ENCODE data around the gene FAHD1.

Gene FAHD1

DNA sequence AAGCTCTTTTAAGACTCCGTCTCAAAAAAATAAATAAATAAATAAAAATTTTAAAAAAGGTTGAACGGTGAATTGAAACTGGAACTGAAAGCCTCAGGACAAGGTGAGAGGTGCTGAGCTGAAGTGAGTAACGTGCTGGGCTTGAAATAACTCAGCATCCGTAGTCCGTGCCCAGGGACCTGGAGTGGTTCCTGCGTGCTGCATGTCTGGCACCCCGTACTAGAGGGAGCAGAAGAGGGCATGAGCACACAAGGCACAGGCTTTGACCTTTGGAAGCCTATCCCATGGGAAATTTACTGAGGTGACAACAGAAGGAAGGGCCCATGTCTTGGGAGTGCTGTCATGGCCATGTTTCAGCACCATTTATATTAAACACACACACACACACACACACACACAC is 49.5 kb downstream of the FAHD1 start:
- H3K4me3 ChIP-seq (ENCODE audit: low read depth, low read length) = no peak overlapping the region
- TF ChIP-seq, protein P1, sequence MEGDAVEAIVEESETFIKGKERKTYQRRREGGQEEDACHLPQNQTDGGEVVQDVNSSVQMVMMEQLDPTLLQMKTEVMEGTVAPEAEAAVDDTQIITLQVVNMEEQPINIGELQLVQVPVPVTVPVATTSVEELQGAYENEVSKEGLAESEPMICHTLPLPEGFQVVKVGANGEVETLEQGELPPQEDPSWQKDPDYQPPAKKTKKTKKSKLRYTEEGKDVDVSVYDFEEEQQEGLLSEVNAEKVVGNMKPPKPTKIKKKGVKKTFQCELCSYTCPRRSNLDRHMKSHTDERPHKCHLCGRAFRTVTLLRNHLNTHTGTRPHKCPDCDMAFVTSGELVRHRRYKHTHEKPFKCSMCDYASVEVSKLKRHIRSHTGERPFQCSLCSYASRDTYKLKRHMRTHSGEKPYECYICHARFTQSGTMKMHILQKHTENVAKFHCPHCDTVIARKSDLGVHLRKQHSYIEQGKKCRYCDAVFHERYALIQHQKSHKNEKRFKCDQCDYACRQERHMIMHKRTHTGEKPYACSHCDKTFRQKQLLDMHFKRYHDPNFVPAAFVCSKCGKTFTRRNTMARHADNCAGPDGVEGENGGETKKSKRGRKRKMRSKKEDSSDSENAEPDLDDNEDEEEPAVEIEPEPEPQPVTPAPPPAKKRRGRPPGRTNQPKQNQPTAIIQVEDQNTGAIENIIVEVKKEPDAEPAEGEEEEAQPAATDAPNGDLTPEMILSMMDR (IDR thresholded peaks at IDR 0.05; ENCODE audit: borderline replicate concordance, insufficient read depth, low read depth, low read length) = no peak

- no peak overlapping the region for H3K4me3 ChIP-seq (ENCODE audit: low read depth, low read length)
- TF ChIP-seq, protein P1 (IDR thresholded peaks at IDR 0.05; ENCODE audit: borderline replicate concordance, insufficient read depth, low read depth, low read length) = no peak
These were observed 50.1 kb downstream of the FAHD1 start for GRCh38 chr16:1877089-1877488.

DNA sequence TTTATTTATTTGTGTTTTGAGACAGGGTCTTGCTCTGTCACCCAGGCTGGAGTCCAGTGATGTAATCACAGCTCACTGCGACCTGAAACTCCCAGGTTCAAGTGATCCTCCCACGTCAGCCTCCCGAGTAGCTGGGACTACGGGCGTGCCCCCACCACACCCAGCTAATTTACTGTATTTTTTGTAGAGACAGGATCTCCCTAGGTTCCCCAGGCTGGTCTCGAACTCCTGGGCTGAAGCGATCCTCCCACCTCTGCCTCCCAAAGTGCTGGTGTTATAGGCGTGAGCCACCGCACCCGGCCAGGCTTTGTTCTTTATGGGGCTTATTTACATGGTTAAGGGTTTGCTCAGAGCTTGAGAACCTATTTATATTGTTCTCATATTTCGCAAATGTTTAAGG is 50.8 kb downstream of the FAHD1 start:
- TF ChIP-seq, protein P1 (IDR thresholded peaks at IDR 0.05; ENCODE audit: borderline replicate concordance, insufficient read depth, low read depth, low read length) = no peak
- H3K4me3 ChIP-seq (ENCODE audit: low read depth, low read length) = no peak overlapping the region

DNA sequence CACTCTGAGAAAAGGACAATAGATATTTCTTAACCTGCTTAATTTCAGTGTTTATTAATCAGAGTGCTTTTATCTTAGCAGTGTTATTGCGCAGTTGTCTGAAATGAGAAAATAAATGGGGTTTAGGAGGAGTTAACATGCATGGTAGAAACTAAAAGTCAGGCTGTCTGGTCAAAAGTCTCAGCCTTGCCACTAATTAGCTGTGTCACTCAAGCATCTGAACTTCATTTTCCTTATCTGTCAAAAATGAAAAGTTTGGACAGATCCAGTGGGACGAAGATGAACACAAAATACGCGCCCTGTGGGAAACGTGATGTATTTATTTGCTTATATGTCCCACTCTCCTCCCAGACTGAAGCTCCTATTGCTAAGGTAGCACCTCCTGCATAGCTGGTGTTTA is 51.2 kb downstream of the FAHD1 start:
- TF ChIP-seq, protein P1 (IDR thresholded peaks at IDR 0.05; ENCODE audit: borderline replicate concordance, insufficient read depth, low read depth, low read length) = no peak
- no peak overlapping the region for H3K4me3 ChIP-seq (ENCODE audit: low read depth, low read length)

Data from GM12875 (cell line).